CD14-positive monocyte (primary cell): Measurements from ENCODE around the gene VWC2. TPM values are rescaled to one million over a fixed set of nuclear protein-coding genes. Genes with fewer than 3 reads are reported as not detected.

Source experiments
- DNase-seq, 3 donors: peaks; one replicate each; pipeline ENCODE4 v3.0.0-alpha.2; 2011 to 2022
- H2AFZ ChIP-seq: 2 replicates; pipeline ENCODE4 v1.6.0; 2012; ENCODE audit warnings: mild to moderate bottlenecking, low read depth, low read length, inconsistent platforms; ENCODE audit not compliant: insufficient read depth, poor library complexity, severe bottlenecking
- H3K27ac ChIP-seq, 2 donors: 1 replicate in 1 of 2; 2 replicates in 1 of 2; pipeline ENCODE4 v1.5.1; 2012 to 2013; ENCODE audit warnings: low read length in 2 of 2, control low read depth in 1 of 2, inconsistent platforms in 1 of 2, low read depth in 1 of 2, mild to moderate bottlenecking in 1 of 2
- H3K27me3 ChIP-seq, 2 donors: one replicate each; pipeline versions ENCODE4 v1.6.0 to v1.6.1; 2011 to 2013; ENCODE audit warnings: low read length in 2 of 2; ENCODE audit not compliant: control insufficient read depth in 2 of 2, insufficient read depth in 2 of 2
- H3K36me3 ChIP-seq, 2 donors: replicated peaks in 1 of 2; 1 replicate in 1 of 2; 2 replicates in 1 of 2; pipeline versions ENCODE4 v1.5.1 to v1.6.1; 2012 to 2013; ENCODE audit warnings: low read length in 2 of 2, control low read depth in 1 of 2, inconsistent platforms in 1 of 2, mild to moderate bottlenecking in 1 of 2; ENCODE audit not compliant: insufficient read depth in 2 of 2, control insufficient read depth in 1 of 2
- H3K4me1 ChIP-seq, 2 donors: 1 replicate in 1 of 2; 2 replicates in 1 of 2; pipeline versions ENCODE4 v1.5.1 to v1.6.1; 2012 to 2013; ENCODE audit warnings: low read length in 2 of 2, control low read depth in 1 of 2, inconsistent platforms in 1 of 2, mild to moderate bottlenecking in 1 of 2, moderate library complexity in 1 of 2; ENCODE audit not compliant: insufficient read depth in 2 of 2, control insufficient read depth in 1 of 2
- H3K4me2 ChIP-seq: replicated peaks from 2 replicates; pipeline ENCODE3; 2012; ENCODE audit warnings: low read length, moderate library complexity, mild to moderate bottlenecking; ENCODE audit not compliant: poor library complexity, severe bottlenecking; ENCODE audit errors: extremely low read depth
- H3K4me3 ChIP-seq, 3 experiments: fragments of 200-600 bp in 1 of 3; sonication (generic) in 1 of 3; replicated peaks in 1 of 3; 1 replicate in 2 of 3; 2 replicates in 1 of 3; pipeline ENCODE4 v1.5.1; 2011 to 2013; ENCODE audit warnings: low read length in 3 of 3, mild to moderate bottlenecking in 3 of 3, control low read depth in 2 of 3, low read depth in 2 of 3, inconsistent platforms in 1 of 3, moderate library complexity in 1 of 3
- H3K79me2 ChIP-seq: 2 replicates; pipeline ENCODE4 v1.6.0; 2012; ENCODE audit warnings: mild to moderate bottlenecking, control low read depth, inconsistent platforms, low read length, moderate library complexity; ENCODE audit not compliant: insufficient read depth
- H3K9ac ChIP-seq: 2 replicates; pipeline ENCODE4 v1.6.0; 2017; ENCODE audit warnings: low read length, mild to moderate bottlenecking; ENCODE audit not compliant: insufficient read depth, poor library complexity, severe bottlenecking
- H3K9me3 ChIP-seq, 2 donors: replicated peaks in 1 of 2; 1 replicate in 1 of 2; 2 replicates in 1 of 2; pipeline versions ENCODE4 v1.5.1 to v1.6.1; 2012 to 2013; ENCODE audit warnings: low read length in 2 of 2, control low read depth in 1 of 2; ENCODE audit not compliant: control insufficient read depth in 1 of 2, insufficient read depth in 1 of 2
- H4K20me1 ChIP-seq: 2 replicates; pipeline ENCODE4 v1.6.0; 2012; ENCODE audit warnings: mild to moderate bottlenecking, low read length, control low read depth, moderate library complexity; ENCODE audit not compliant: insufficient read depth
- H3K27ac Mint-ChIP-seq, 7 donors: one replicate each; pipeline ENCODE4 v1.8.0; 2020; ENCODE audit warnings: mild to moderate bottlenecking in 7 of 7, mixed read lengths in 7 of 7, moderate library complexity in 6 of 7, inconsistent platforms in 2 of 7
- H3K27me3 Mint-ChIP-seq, 3 donors: one replicate each; pipeline ENCODE4 v1.8.0; 2021 to 2022; ENCODE audit warnings: low read depth in 3 of 3, mild to moderate bottlenecking in 3 of 3, mixed read lengths in 3 of 3, moderate library complexity in 3 of 3, inconsistent platforms in 1 of 3
- H3K36me3 Mint-ChIP-seq, 2 donors: one replicate each; pipeline ENCODE4 v1.8.0; 2020; ENCODE audit warnings: mixed read lengths in 2 of 2, inconsistent platforms in 1 of 2, mild to moderate bottlenecking in 1 of 2
- H3K4me1 Mint-ChIP-seq: one replicate; pipeline ENCODE4 v1.8.0; 2020; ENCODE audit warnings: mild to moderate bottlenecking, mixed read lengths
- H3K4me3 Mint-ChIP-seq, 2 donors: one replicate each; pipeline ENCODE4 v1.8.0; 2020; ENCODE audit warnings: mild to moderate bottlenecking in 2 of 2, mixed read lengths in 2 of 2, moderate library complexity in 1 of 2
- H3K9me3 Mint-ChIP-seq, 7 donors: one replicate each; pipeline ENCODE4 v1.8.0; 2020 to 2022; ENCODE audit warnings: mixed read lengths in 7 of 7, mild to moderate bottlenecking in 6 of 7, moderate library complexity in 6 of 7, inconsistent platforms in 2 of 7
- WGBS: methylation state at CpG from one replicate; pipeline ENCODE4 v1.1.5; 2013; ENCODE audit warnings: missing lambda C conversion rate; ENCODE audit not compliant: insufficient coverage; 5-methylcytosine and 5-hydroxymethylcytosine counted together
- intact Hi-C, 2 donors: fragments of 100-400 bp; cut with micrococcal nuclease; formaldehyde crosslinking; loops; one replicate each; pipeline versions ENCODE4 v1.15.0 to v1.15.1; 2023
- polyA plus RNA-seq, 3 donors: library from polyadenylated mRNA; depleted of rRNA in 1 of 3; unstranded in 2 of 3; stranded (reverse) in 1 of 3; fragments of 300-500 nt in 2 of 3; fragments of >200 nt in 1 of 3; fragmentation: Illumina TruSeq in 2 of 3; gene quantifications; 1 replicate in 2 of 3; 2 replicates in 1 of 3; pipeline ENCODE4 v1.2.3, GENCODE V29; 2012 to 2021
- TF ChIP-seq, protein P1 (sequence below): fragments of 200-600 bp; IDR thresholded peaks from one replicate; pipeline ENCODE4 v1.8.0; 2022; ENCODE audit warnings: antibody characterized with exemption, mild to moderate bottlenecking

Gene VWC2
- polyA plus RNA-seq, 3 donors, result not detected

DNA sequence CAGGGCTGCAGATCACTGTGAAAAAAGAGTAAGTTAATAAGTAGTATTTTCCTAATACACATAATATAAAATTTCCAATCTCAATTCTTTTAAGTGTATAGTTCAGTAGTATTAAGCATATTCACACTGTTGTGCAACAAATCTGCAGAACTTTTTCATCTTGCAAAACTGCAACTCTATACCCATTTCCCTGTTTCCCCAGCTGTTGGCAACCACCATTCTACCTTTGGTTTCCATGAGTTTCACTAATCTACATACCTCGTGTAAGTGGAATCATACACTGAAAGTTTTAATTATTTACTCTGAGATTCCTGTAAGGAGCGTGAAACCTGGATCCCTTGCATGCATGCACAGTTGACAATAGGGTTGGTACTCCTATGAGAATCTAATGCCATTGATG lies 164.2 kb downstream of the VWC2 start:
- H3K4me1 ChIP-seq, result no peaks in the 10 kb centered on the region
- intact Hi-C loops, result no loop called here
- no peaks in the 10 kb centered on the region for H4K20me1 ChIP-seq
- no peak overlapping the region for H2AFZ ChIP-seq
- H3K9me3 ChIP-seq, result no peaks in the 10 kb centered on the region
- H3K27ac ChIP-seq, result no peak overlapping the region
- Mint-ChIP-seq H3K4me1 (no peaks in the 10 kb centered on the region), H3K36me3 (no peaks in the 10 kb centered on the region), H3K9me3 (peaks cover 0 to 4% (median 2%) of the 10 kb centered on the region in 7 donors), H3K4me3 (no peak overlapping the region), H3K27me3 (peaks cover 0 to 2% (median 0%) of the 10 kb centered on the region in 3 donors), H3K27ac (no peak overlapping the region)
- H3K36me3 ChIP-seq, result no peaks in the 10 kb centered on the region
- H3K4me3 ChIP-seq, result no peak overlapping the region
- DNase-seq, result no peak
- WGBS, result 83% methylated on average over 1 of the region's 2 CpGs
- no peaks in the 10 kb centered on the region for H3K79me2 ChIP-seq
- no peaks in the 10 kb centered on the region for H3K27me3 ChIP-seq
- H3K9ac ChIP-seq, result no peak overlapping the region
- TF ChIP-seq, protein P1, sequence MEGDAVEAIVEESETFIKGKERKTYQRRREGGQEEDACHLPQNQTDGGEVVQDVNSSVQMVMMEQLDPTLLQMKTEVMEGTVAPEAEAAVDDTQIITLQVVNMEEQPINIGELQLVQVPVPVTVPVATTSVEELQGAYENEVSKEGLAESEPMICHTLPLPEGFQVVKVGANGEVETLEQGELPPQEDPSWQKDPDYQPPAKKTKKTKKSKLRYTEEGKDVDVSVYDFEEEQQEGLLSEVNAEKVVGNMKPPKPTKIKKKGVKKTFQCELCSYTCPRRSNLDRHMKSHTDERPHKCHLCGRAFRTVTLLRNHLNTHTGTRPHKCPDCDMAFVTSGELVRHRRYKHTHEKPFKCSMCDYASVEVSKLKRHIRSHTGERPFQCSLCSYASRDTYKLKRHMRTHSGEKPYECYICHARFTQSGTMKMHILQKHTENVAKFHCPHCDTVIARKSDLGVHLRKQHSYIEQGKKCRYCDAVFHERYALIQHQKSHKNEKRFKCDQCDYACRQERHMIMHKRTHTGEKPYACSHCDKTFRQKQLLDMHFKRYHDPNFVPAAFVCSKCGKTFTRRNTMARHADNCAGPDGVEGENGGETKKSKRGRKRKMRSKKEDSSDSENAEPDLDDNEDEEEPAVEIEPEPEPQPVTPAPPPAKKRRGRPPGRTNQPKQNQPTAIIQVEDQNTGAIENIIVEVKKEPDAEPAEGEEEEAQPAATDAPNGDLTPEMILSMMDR, result no peak
- H3K4me2 ChIP-seq, result no peak overlapping the region
